ENCODE data around the gene MUSTN1.

MUSTN1 gene

DNA sequence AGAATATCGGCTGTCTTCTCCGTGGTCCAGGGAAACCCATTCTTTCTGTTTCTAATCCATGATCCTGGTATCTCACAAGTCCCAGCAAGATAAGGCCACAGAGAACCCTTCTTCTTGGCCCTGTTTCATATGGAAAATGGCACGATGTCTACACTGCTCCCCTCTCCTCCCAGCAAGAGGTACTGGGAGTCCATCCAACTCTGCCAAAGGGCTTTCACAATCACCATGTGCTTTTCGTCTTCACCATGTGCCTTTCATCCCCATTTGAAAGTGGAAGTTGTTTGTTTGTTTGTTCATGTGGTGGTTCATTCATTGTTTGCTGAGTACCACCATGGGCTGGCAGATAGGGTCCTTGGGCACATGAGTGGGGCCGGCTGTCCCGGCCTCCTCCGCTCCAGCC is 34.7 kb downstream of the MUSTN1 start:
- DNase-seq (ENCODE audit: low read depth): peak; percentile 31

- DNase-seq (ENCODE audit: low read depth): peak; percentile 8
Observed at GRCh38 chr3:52798978-52799476, 35.8 kb downstream of the MUSTN1 start.

- no peak for DNase-seq (ENCODE audit: low read depth)
Observed at GRCh38 chr3:52798376-52798977, 36.3 kb downstream of the MUSTN1 start.

- no peak for DNase-seq (ENCODE audit: low read depth)
Observed at GRCh38 chr3:52796411-52796810, 38.4 kb downstream of the MUSTN1 start.

DNA sequence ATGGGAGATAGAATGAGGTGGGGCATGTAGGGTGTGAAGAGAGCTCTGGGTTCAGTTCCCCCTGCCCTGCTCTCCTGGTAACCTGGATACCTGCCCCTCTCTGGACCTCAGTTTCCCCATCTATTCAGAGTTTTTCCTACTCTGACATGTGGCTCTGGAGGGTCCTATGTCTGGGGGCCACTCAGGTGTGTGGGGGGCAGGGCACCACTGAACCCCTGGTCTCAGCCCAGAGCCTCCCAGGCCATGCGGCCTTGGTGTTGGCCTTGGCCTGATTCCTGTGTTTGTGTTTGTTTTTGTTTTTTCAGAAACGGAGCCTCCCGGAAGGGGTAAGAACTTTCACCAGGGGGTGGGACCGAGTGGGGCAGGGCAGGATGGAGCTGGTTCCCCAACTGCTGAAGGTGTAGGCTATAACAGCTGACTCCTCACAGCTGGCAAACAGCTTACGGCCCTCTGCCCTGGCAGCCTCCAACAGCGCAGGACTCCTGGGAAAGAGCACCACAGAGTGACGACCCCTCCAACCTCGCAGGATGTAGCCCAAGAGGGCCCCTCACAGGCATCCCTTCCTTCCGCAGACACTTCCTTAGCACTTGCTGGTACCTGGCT is 39.4 kb downstream of the MUSTN1 start:
- DNase-seq (ENCODE audit: low read depth): no peak

DNA sequence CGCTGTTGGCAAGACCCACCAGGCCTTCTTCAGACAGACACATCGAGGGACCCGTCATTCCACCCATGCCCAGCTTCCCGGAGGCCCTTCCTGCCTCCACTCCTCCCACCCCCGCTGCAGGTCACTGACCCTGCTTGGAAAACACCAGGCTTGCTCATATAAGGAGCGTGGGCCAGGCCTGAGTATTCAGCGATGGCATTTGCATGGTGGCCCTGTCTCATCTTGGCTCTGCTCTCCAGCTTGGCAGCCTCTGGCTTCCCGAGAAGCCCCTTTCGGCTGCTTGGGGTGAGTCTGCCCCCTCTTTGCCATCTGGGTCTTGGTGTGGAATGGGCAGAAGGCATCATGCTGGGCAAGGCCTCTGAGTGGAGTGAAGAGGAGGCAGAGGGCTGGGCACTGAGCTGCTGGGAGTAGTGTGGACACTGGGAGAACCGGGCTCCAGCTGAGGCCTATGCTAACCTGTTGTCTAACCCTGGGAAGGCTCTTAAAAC is 40.2 kb downstream of the MUSTN1 start, which contains the start of gene ITIH3:
ITIH3 (plus strand) TSS at position 185 of the 488 bp plus-strand sequence; CDS start at position 193, 8 bp downstream.
- DNase-seq (ENCODE audit: low read depth): no peak

- DNase-seq (ENCODE audit: low read depth): no peak
Observed at GRCh38 chr3:52793702-52794611, 40.9 kb downstream of the MUSTN1 start.

- DNase-seq (ENCODE audit: low read depth): no peak
Observed at GRCh38 chr3:52792961-52793695, 41.7 kb downstream of the MUSTN1 start.

- no peak for DNase-seq (ENCODE audit: low read depth)
Observed at GRCh38 chr3:52792413-52792812, 42.4 kb downstream of the MUSTN1 start.

DNA sequence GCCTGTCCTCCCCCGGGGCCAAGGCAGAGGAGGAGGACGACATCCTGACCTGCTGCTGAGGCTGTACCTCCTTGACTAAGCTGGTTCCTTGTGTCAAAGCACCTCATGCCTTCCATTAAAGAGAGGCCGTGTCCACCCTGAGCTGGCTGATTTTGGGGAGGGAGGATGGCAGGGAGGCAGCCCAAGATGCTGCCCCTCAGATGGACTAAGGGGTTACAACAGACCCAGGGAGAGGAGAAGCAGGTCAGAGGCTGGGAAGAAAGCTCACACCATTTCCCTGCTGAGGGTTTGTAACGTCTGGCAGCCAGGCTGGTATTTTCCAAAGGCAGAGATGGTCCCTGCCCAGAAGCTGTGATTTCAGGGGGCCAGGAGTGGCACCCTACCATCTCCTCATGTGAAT is 42.9 kb downstream of the MUSTN1 start:
- DNase-seq (ENCODE audit: low read depth): no peak

DNA sequence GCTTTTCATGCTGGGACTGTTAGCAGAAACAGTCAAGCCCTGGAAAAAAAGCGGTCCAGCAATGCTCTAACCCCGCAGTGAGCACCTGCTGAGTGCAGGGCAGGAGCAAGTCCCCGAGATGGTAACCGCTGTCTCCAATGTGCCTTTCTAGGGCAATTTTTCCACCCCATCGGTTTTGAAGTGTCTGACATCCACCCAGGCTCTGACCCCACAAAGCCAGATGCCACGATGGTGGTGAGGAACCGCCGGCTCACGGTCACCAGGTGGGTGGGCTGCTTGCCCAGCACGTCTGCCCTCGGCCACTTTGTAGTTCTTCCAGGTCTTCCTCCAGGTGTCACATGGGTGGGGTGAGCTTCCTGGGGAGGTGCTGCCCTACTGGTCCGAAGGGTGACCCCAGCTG is 43.5 kb downstream of the MUSTN1 start:
- DNase-seq (ENCODE audit: low read depth): no peak

GRCh38 chr3:52790741-52791140 is 44.1 kb downstream of the MUSTN1 start:
- no peak for DNase-seq (ENCODE audit: low read depth)

GRCh38 chr3:52790337-52790736 is 44.5 kb downstream of the MUSTN1 start:
- no peak for DNase-seq (ENCODE audit: low read depth)

DNA sequence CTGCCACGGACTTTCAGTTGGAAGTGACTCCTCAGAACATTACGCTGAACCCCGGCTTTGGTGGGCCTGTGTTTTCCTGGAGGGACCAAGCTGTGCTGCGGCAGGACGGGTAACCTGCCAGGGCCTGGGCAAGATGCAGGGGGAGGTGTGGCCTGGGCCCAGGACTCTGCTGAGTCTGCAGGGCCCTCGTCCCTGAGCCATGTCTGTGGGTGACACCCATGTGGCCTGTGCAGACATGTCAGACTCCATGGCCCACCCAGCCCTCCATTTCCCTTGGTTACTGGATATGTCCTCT is 45.1 kb downstream of the MUSTN1 start:
- no peak for DNase-seq (ENCODE audit: low read depth)

GRCh38 chr3:52788890-52789745 is 45.7 kb downstream of the MUSTN1 start:
- no peak for DNase-seq (ENCODE audit: low read depth)

- no peak for DNase-seq (ENCODE audit: low read depth)
Observed at GRCh38 chr3:52787672-52788625, 46.9 kb downstream of the MUSTN1 start.

- DNase-seq (ENCODE audit: low read depth): no peak
Observed at GRCh38 chr3:52787246-52787645, 47.6 kb downstream of the MUSTN1 start.

DNA sequence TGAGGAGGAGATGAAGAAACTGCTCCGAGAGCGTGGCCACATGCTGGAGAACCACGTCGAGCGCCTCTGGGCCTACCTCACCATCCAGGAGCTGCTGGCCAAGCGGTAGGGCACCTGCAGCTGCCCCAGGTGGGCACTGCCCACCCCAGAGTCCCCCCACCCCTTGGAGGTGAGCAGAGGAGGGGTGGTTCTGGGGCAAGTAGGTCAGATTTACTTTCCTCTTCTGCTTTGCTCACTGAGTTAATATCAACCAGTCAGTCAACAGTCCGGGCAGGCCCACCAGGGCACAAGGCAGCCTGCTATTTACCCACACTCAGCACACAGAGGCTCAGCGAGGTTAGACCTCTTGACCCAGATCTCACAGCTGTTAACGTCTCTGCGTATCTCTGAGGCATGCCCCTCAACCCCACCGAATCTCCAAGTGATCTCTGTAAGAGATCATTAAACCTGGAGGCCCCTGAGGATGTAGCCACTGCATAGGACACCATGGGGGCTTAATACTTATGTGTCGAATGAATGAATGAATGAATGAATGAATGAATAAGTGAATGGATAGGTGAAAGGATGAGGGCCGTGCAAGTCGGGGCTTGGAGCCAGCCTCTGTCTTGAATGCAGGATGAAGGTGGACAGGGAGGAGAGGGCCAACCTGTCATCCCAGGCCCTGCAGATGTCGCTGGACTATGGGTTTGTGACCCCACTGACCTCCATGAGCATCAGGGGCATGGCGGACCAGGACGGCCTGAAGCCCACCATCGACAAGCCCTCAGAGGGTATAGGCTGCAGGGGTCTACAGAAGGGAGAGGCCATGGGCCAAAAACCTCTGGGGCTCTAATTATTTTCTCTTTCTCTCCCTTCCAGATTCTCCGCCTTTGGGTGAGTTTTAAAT is 48.2 kb downstream of the MUSTN1 start:
- no peak for DNase-seq (ENCODE audit: low read depth)
